SIG-M5 treated with dmso at 0.1 percent for 504 hours (cell line): ENCODE measurements around the gene GIT1.
"Not testable (repeated sequence)": the region's sequence is repeated elsewhere in the genome, so short reads cannot be mapped to it uniquely, and the experiment has no call there.

Experiments
- DNase-seq: peaks from one replicate; lab custom pipeline; 2025; ENCODE audit not compliant: unreplicated experiment; lab: John Stamatoyannopoulos, UW

GIT1 gene

GRCh38 chr17:29567554-29568330, 21.7 kb downstream of the GIT1 start:
- DNase-seq = peak; percentile 67

GRCh38 chr17:29567304-29567553, 22.2 kb downstream of the GIT1 start:
- no peak for DNase-seq

GRCh38 chr17:29566473-29567303, 22.8 kb downstream of the GIT1 start, which contains the start of gene ABHD15:
TSS of gene ABHD15 (minus strand) at chr17:29567037. CDS start at chr17:29566966, 71 bp downstream.
- DNase-seq = peak; percentile 69

- DNase-seq = peak; percentile 37
Observed at GRCh38 chr17:29565643-29566472, 23.6 kb downstream of the GIT1 start.

GRCh38 chr17:29563816-29564215, 25.6 kb downstream of the GIT1 start:
- DNase-seq = no peak

- DNase-seq = no peak
Observed at GRCh38 chr17:29562615-29563014, 26.8 kb downstream of the GIT1 start.

GRCh38 chr17:29561554-29562517, 27.6 kb downstream of the GIT1 start:
- no peak for DNase-seq

GRCh38 chr17:29560316-29560715, 29.1 kb downstream of the GIT1 start:
- DNase-seq = peak; percentile 91

- DNase-seq = no peak
Observed at GRCh38 chr17:29559640-29560039, 29.8 kb downstream of the GIT1 start.

GRCh38 chr17:29558139-29558538, 31.3 kb downstream of the GIT1 start:
- DNase-seq = not testable (repeated sequence)

- DNase-seq = no peak
Observed at GRCh38 chr17:29557739-29558116, 31.7 kb downstream of the GIT1 start.

GRCh38 chr17:29557085-29557738, 32.2 kb downstream of the GIT1 start:
- no peak for DNase-seq

GRCh38 chr17:29555840-29556239, 33.6 kb downstream of the GIT1 start:
- DNase-seq = no peak

- no peak for DNase-seq
Observed at GRCh38 chr17:29549177-29549923, 40.1 kb downstream of the GIT1 start.

- DNase-seq = no peak
Observed at GRCh38 chr17:29546830-29547229, 42.6 kb downstream of the GIT1 start.

- no peak for DNase-seq
Observed at GRCh38 chr17:29546085-29546484, 43.4 kb downstream of the GIT1 start.

- DNase-seq = no peak
Observed at GRCh38 chr17:29544066-29544465, 45.4 kb downstream of the GIT1 start.

GRCh38 chr17:29533976-29534375, 55.5 kb downstream of the GIT1 start:
- DNase-seq = no peak

- no peak for DNase-seq
Observed at GRCh38 chr17:29526322-29526721, 63.1 kb downstream of the GIT1 start.
